Neutrophil (primary cell): ENCODE results near the gene MARS1.

Experiments
- H3K27ac ChIP-seq: fragments of 200-600 bp; sonication (generic); 2 replicates; pipeline ENCODE4 v1.5.1; 2016; ENCODE audit warnings: mild to moderate bottlenecking, moderate library complexity
- H3K27me3 ChIP-seq: fragments of 200-600 bp; sonication (generic); 2 replicates; pipeline ENCODE4 v1.6.0; 2016; ENCODE audit warnings: mild to moderate bottlenecking
- H3K36me3 ChIP-seq: fragments of 200-600 bp; sonication (generic); 2 replicates; pipeline ENCODE4 v1.5.1; 2017
- H3K4me1 ChIP-seq, 2 experiments: fragments of 200-600 bp in 1 of 2; sonication (generic) in 1 of 2; 1 replicate in 1 of 2; 2 replicates in 1 of 2; pipeline versions ENCODE4 v1.5.1 to v1.6.1; 2013 to 2016; ENCODE audit warnings: low read depth in 1 of 2, low read length in 1 of 2, mild to moderate bottlenecking in 1 of 2, moderate library complexity in 1 of 2; ENCODE audit not compliant: control insufficient read depth in 1 of 2, insufficient read depth in 1 of 2
- H3K4me3 ChIP-seq, 2 experiments: fragments of 200-600 bp in 1 of 2; sonication (generic) in 1 of 2; 1 replicate in 1 of 2; 2 replicates in 1 of 2; pipeline ENCODE4 v1.5.1; 2013 to 2016; ENCODE audit warnings: low read depth in 1 of 2, low read length in 1 of 2, mild to moderate bottlenecking in 1 of 2, moderate library complexity in 1 of 2
- H3K9me3 ChIP-seq: fragments of 200-600 bp; sonication (generic); 2 replicates; pipeline ENCODE4 v1.5.1; 2016
- CTCF ChIP-seq: fragments of 200-600 bp; sonication (generic); IDR thresholded peaks from 2 replicates; pipeline ENCODE4 v1.5.1; 2016; ENCODE audit warnings: antibody characterized with exemption

The MARS1 gene

GRCh38 chr12:57459750-57460467, 28.0 kb upstream of the MARS1 start, which contains the start of gene GLI1:
TSS of gene GLI1 (plus strand) at chr12:57459785. CDS start at chr12:57463692, 3,907 bp downstream.
- peaks cover 13% of the 10 kb centered on the region for H3K36me3 ChIP-seq
- peak within 1 kb of the TSS; percentile 89 to 91 for H3K4me3 ChIP-seq
- peaks cover 53% of the 10 kb centered on the region for H3K27me3 ChIP-seq
- peak within 1 kb of the TSS; percentile 62 for H3K27ac ChIP-seq
- H3K9me3 ChIP-seq = no peaks in the 10 kb centered on the region
- TF ChIP-seq CTCF = no peak
- peaks cover 46 to 57% of the 10 kb centered on the region in 2 experiments for H3K4me1 ChIP-seq

- Histone ChIP-seq H3K4me3 (peak overlapping the region; percentile 5 to 91), H3K27me3 (peaks cover 50% of the 10 kb centered on the region), H3K4me1 (peaks cover 51 to 62% of the 10 kb centered on the region in 2 experiments), H3K27ac (no peak overlapping the region), H3K9me3 (no peaks in the 10 kb centered on the region), H3K36me3 (peaks cover 13% of the 10 kb centered on the region)
- TF ChIP-seq CTCF = no peak
These were observed 27.4 kb upstream of the MARS1 start for GRCh38 chr12:57460468-57460784.

- no peak overlapping the region for H3K27ac ChIP-seq
- no peak for TF ChIP-seq CTCF
- H3K9me3 ChIP-seq = no peaks in the 10 kb centered on the region
- H3K4me3 ChIP-seq = peak overlapping the region in 1 of 2 experiments; percentile 91
- H3K36me3 ChIP-seq = peaks cover 17% of the 10 kb centered on the region
- peaks cover 54 to 67% of the 10 kb centered on the region in 2 experiments for H3K4me1 ChIP-seq
- peaks cover 45% of the 10 kb centered on the region for H3K27me3 ChIP-seq
These were observed 27.0 kb upstream of the MARS1 start for GRCh38 chr12:57460841-57461275.

GRCh38 chr12:57461276-57461916, 26.5 kb upstream of the MARS1 start:
- peaks cover 51 to 69% of the 10 kb centered on the region in 2 experiments for H3K4me1 ChIP-seq
- H3K9me3 ChIP-seq = no peaks in the 10 kb centered on the region
- peaks cover 22% of the 10 kb centered on the region for H3K36me3 ChIP-seq
- no peak overlapping the region for H3K27ac ChIP-seq
- TF ChIP-seq CTCF = no peak
- H3K4me3 ChIP-seq = peak overlapping the region; percentile 28 to 55
- H3K27me3 ChIP-seq = peaks cover 41% of the 10 kb centered on the region

- Histone ChIP-seq H3K36me3 (peaks cover 27% of the 10 kb centered on the region), H3K27me3 (peaks cover 36% of the 10 kb centered on the region), H3K4me1 (peaks cover 51 to 72% of the 10 kb centered on the region in 2 experiments), H3K9me3 (no peaks in the 10 kb centered on the region), H3K27ac (no peak overlapping the region), H3K4me3 (peak overlapping the region; percentile 28 to 55)
- TF ChIP-seq CTCF = no peak
These were observed 26.0 kb upstream of the MARS1 start for GRCh38 chr12:57461917-57462250.
